ENCODE measurements around the gene IKZF4. TPM values are rescaled to one million over a fixed set of nuclear protein-coding genes. Genes with fewer than 3 reads are reported as not detected.

Gene IKZF4
- total RNA-seq, 4 donors from 2014 or later: 2.4 to 5.8 (median 3.4) TPM

Other genes with a start within 250 kb of the IKZF4 start
- gene SARNP, start 203.3 kb upstream of the IKZF4 start, total RNA-seq: 10 to 100 TPM; 36.8 to 62.1 (median 59.6) TPM
- 10 to 100 TPM; 10.7 to 21.5 (median 17.8) TPM for gene ORMDL2, start 203.0 kb upstream of the IKZF4 start, total RNA-seq
- gene DNAJC14, start 191.5 kb upstream of the IKZF4 start, total RNA-seq: 10 to 100 TPM; 25.8 to 39.3 (median 36.1) TPM
- 1 to 10 TPM; 3.4 to 9.0 (median 5.1) TPM for gene MMP19, start 178.1 kb upstream of the IKZF4 start, total RNA-seq
- 10 to 100 TPM; 46.8 to 63.7 (median 49.1) TPM for gene PYM1, start 93.1 kb upstream of the IKZF4 start, total RNA-seq
- 100 to 1,000 TPM; 139 to 354 (median 176) TPM for gene DGKA, start 89.9 kb upstream of the IKZF4 start, total RNA-seq
- 10 to 100 TPM; 17.2 to 49.3 (median 34.2) TPM for gene PMEL, start 55.0 kb upstream of the IKZF4 start, total RNA-seq
- gene CDK2, start 54.2 kb upstream of the IKZF4 start, total RNA-seq: 10 to 100 TPM; 18.3 to 25.2 (median 24.0) TPM
- 100 to 1,000 TPM in 3 of 4 donors, 10 to 100 TPM in 1; 96.9 to 141 (median 129) TPM for gene RAB5B, start 47.0 kb upstream of the IKZF4 start, total RNA-seq
- gene SUOX, start 23.8 kb upstream of the IKZF4 start, total RNA-seq: 10 to 100 TPM in 3 of 4 donors, 1 to 10 TPM in 1; 7.6 to 21.4 (median 13.8) TPM
- 1,000 to 10,000 TPM in 1 of 4 donors, 100 to 1,000 TPM in 3; 390 to 2,886 (median 552) TPM for gene RPS26, start 20.9 kb downstream of the IKZF4 start, total RNA-seq
- gene ERBB3, start 59.1 kb downstream of the IKZF4 start, total RNA-seq: 100 to 1,000 TPM; 177 to 209 (median 202) TPM
- 100 to 1,000 TPM; 118 to 201 (median 130) TPM for gene PA2G4, start 83.5 kb downstream of the IKZF4 start, total RNA-seq
- 1,000 to 10,000 TPM; 3,201 to 5,967 (median 4,725) TPM for gene RPL41, start 95.6 kb downstream of the IKZF4 start, total RNA-seq
- gene ZC3H10, start 97.2 kb downstream of the IKZF4 start, total RNA-seq: 1 to 10 TPM; 3.4 to 4.4 (median 3.7) TPM
- 10 to 100 TPM; 51.2 to 84.1 (median 64.9) TPM for gene ESYT1, start 107.2 kb downstream of the IKZF4 start, total RNA-seq
- 10 to 100 TPM in 3 of 4 donors, 1 to 10 TPM in 1; 9.0 to 40.1 (median 22.5) TPM for gene MYL6B, start 131.5 kb downstream of the IKZF4 start, total RNA-seq
- gene MYL6, start 137.3 kb downstream of the IKZF4 start, total RNA-seq: 1,000 to 10,000 TPM in 1 of 4 donors, 100 to 1,000 TPM in 3; 700 to 1,156 (median 824) TPM
- 10 to 100 TPM; 55.3 to 90.5 (median 63.5) TPM for gene SMARCC2, start 168.4 kb downstream of the IKZF4 start, total RNA-seq
- gene RNF41, start 200.9 kb downstream of the IKZF4 start, total RNA-seq: 10 to 100 TPM; 33.3 to 46.5 (median 42.1) TPM
- 10 to 100 TPM in 3 of 4 donors, 1 to 10 TPM in 1; 9.9 to 23.1 (median 17.9) TPM for gene NABP2, start 203.3 kb downstream of the IKZF4 start, total RNA-seq
- not detected for gene SLC39A5, start 209.0 kb downstream of the IKZF4 start, total RNA-seq
- 10 to 100 TPM; 15.6 to 22.3 (median 18.7) TPM for gene ANKRD52, start 237.3 kb downstream of the IKZF4 start, total RNA-seq
- 10 to 100 TPM in 1 of 4 donors, 1 to 10 TPM in 3; 2.8 to 11.0 (median 5.8) TPM for gene COQ10A, start 245.9 kb downstream of the IKZF4 start, total RNA-seq

Measured in lower leg skin (tissue), 4 donors.